H1 (cell line): Measurements from ENCODE around the gene STIM1.

ENCODE experiments used
- EGR1 ChIP-seq: IDR thresholded peaks from 2 replicates; pipeline ENCODE4 v1.6.1; 2011; ENCODE audit warnings: low read depth, low read length, borderline replicate concordance
- EP300 ChIP-seq, 2 experiments: IDR thresholded peaks; 1 replicate in 1 of 2; 2 replicates in 1 of 2; pipeline ENCODE4 v1.6.1; 2011 to 2012; ENCODE audit warnings: low read depth in 2 of 2, low read length in 2 of 2, mild to moderate bottlenecking in 2 of 2, borderline replicate concordance in 1 of 2, inconsistent platforms in 1 of 2, moderate library complexity in 1 of 2
- EZH2 ChIP-seq: fragments of 200-600 bp; sonication (generic); IDR thresholded peaks from 2 replicates; pipeline ENCODE4 v1.7.1; 2012; ENCODE audit warnings: low read depth, mild to moderate bottlenecking, moderate library complexity, low read length, inconsistent platforms; ENCODE audit not compliant: severe bottlenecking
- HDAC6 ChIP-seq: IDR thresholded peaks from one replicate; pipeline ENCODE4 v1.7.1; 2012; ENCODE audit warnings: low read depth, mild to moderate bottlenecking, inconsistent platforms, low read length, moderate library complexity
- POLR2A ChIP-seq, 2 experiments: IDR thresholded peaks; 1 replicate in 1 of 2; 2 replicates in 1 of 2; pipeline ENCODE4 v1.6.1; 2011; ENCODE audit warnings: low read depth in 2 of 2, low read length in 2 of 2, mild to moderate bottlenecking in 2 of 2; ENCODE audit errors: control extremely low read depth in 1 of 2
- POLR2AphosphoS5 ChIP-seq: IDR thresholded peaks from 2 replicates; pipeline ENCODE4 v1.6.1; 2011; ENCODE audit warnings: low read depth, low read length
- TAF1 ChIP-seq: IDR thresholded peaks from 2 replicates; pipeline ENCODE4 v1.6.1; 2011; ENCODE audit warnings: mild to moderate bottlenecking, low read depth, low read length
- YY1 ChIP-seq: IDR thresholded peaks from 2 replicates; pipeline ENCODE4 v1.6.1; 2011; ENCODE audit warnings: low read depth, mild to moderate bottlenecking, low read length
- TF ChIP-seq, protein P1 (sequence below), 3 experiments: IDR thresholded peaks; 1 replicate in 2 of 3; 2 replicates in 1 of 3; pipeline versions ENCODE4 v1.5.1 to v1.6.1; 2011; ENCODE audit warnings: low read length in 3 of 3, mild to moderate bottlenecking in 3 of 3, inconsistent platforms in 2 of 3, low read depth in 1 of 3, moderate library complexity in 1 of 3; ENCODE audit not compliant: insufficient read depth in 1 of 3; ENCODE audit errors: control extremely low read depth in 1 of 3
- TF ChIP-seq, protein P2 (sequence below): IDR thresholded peaks from 2 replicates; pipeline ENCODE4 v1.6.1; 2011; ENCODE audit warnings: low read depth, mild to moderate bottlenecking, low read length; ENCODE audit not compliant: insufficient read depth
- TF ChIP-seq, protein P3 (sequence below): IDR thresholded peaks from 2 replicates; pipeline ENCODE4 v1.6.1; 2012; ENCODE audit warnings: low read length, inconsistent platforms

DNA sequence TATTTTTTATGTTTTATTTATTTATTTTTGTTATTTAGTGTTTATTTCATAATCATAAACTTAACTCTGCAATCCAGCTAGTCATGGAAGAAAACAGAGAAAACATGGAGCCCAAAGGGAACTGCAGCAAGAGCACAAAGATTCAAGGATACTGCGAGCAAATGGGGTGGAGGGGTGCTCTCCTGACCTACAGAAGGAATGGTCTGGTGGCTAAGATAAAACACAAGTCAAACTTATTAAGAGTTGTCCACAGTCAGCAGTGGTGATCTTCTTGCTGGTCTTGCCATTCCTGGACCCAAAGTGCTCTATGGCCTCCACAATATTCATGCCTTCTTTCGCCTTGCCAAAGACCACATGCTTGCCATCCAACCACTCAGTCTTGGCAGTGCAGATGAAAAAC is 36.7 kb downstream of the STIM1 start:
- TF ChIP-seq, protein P1, sequence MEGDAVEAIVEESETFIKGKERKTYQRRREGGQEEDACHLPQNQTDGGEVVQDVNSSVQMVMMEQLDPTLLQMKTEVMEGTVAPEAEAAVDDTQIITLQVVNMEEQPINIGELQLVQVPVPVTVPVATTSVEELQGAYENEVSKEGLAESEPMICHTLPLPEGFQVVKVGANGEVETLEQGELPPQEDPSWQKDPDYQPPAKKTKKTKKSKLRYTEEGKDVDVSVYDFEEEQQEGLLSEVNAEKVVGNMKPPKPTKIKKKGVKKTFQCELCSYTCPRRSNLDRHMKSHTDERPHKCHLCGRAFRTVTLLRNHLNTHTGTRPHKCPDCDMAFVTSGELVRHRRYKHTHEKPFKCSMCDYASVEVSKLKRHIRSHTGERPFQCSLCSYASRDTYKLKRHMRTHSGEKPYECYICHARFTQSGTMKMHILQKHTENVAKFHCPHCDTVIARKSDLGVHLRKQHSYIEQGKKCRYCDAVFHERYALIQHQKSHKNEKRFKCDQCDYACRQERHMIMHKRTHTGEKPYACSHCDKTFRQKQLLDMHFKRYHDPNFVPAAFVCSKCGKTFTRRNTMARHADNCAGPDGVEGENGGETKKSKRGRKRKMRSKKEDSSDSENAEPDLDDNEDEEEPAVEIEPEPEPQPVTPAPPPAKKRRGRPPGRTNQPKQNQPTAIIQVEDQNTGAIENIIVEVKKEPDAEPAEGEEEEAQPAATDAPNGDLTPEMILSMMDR (IDR thresholded peaks at IDR 0.05; ENCODE audit: control extremely low read depth in 1 of 3, insufficient read depth in 1 of 3, low read depth in 1 of 3, low read length in 3 of 3): no peak
- TF ChIP-seq, protein P2, sequence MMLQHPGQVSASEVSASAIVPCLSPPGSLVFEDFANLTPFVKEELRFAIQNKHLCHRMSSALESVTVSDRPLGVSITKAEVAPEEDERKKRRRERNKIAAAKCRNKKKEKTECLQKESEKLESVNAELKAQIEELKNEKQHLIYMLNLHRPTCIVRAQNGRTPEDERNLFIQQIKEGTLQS: no peak
- TF ChIP-seq POLR2A (IDR thresholded peaks at IDR 0.05; ENCODE audit: control extremely low read depth in 1 of 2, low read depth in 2 of 2, low read length in 2 of 2) (no peak), YY1 (no peak), POLR2AphosphoS5 (no peak), EP300 (IDR thresholded peaks at IDR 0.05; ENCODE audit: borderline replicate concordance in 1 of 2, low read depth in 2 of 2, low read length in 2 of 2) (no peak), EZH2 (no peak), TAF1 (no peak), HDAC6 (no peak), EGR1 (no peak)
- TF ChIP-seq, protein P3, sequence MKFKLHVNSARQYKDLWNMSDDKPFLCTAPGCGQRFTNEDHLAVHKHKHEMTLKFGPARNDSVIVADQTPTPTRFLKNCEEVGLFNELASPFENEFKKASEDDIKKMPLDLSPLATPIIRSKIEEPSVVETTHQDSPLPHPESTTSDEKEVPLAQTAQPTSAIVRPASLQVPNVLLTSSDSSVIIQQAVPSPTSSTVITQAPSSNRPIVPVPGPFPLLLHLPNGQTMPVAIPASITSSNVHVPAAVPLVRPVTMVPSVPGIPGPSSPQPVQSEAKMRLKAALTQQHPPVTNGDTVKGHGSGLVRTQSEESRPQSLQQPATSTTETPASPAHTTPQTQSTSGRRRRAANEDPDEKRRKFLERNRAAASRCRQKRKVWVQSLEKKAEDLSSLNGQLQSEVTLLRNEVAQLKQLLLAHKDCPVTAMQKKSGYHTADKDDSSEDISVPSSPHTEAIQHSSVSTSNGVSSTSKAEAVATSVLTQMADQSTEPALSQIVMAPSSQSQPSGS: no peak
